ENCODE data around the gene TAF11L2. TPM values are rescaled to one million over a fixed set of nuclear protein-coding genes. Genes with fewer than 3 reads are reported as not detected.
"Not testable (repeated sequence)": the region's sequence is repeated elsewhere in the genome, so short reads cannot be mapped to it uniquely, and the experiment has no call there.

The TAF11L2 gene
- total RNA-seq, 1 donor from 2014 or later: not detected

DNA sequence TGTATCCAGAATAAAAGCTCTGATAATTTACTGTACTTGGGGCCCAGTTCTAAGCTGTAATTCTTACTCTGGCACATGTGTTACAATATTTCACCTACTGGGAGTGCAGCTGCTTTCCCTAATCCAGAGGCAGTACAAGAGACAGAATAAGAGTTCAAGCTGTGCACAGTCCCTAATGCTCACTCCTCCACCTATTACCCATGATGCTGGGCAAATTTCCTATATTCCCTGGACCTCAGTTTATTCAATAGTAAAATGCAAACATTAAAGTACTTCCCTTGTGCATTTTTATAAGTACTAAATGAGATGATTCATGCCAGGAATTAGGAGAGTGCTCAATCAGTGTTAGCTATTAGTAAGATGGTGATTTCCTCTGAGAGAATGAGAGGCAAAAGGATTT lies 28.0 kb upstream of the TAF11L2 start:
- peaks cover 6% of the 10 kb centered on the region for H3K9me3 Mint-ChIP-seq (ENCODE audit: low read depth)
- DNase-seq (ENCODE audit: low spot score): no peak
- no peak overlapping the region for H3K4me3 Mint-ChIP-seq (ENCODE audit: unreplicated experiment)
- no peak overlapping the region for H3K27ac Mint-ChIP-seq (ENCODE audit: unreplicated experiment)
- TF ChIP-seq, protein P1, sequence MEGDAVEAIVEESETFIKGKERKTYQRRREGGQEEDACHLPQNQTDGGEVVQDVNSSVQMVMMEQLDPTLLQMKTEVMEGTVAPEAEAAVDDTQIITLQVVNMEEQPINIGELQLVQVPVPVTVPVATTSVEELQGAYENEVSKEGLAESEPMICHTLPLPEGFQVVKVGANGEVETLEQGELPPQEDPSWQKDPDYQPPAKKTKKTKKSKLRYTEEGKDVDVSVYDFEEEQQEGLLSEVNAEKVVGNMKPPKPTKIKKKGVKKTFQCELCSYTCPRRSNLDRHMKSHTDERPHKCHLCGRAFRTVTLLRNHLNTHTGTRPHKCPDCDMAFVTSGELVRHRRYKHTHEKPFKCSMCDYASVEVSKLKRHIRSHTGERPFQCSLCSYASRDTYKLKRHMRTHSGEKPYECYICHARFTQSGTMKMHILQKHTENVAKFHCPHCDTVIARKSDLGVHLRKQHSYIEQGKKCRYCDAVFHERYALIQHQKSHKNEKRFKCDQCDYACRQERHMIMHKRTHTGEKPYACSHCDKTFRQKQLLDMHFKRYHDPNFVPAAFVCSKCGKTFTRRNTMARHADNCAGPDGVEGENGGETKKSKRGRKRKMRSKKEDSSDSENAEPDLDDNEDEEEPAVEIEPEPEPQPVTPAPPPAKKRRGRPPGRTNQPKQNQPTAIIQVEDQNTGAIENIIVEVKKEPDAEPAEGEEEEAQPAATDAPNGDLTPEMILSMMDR (IDR thresholded peaks at IDR 0.05): no peak
- no peaks in the 10 kb centered on the region for H3K27me3 Mint-ChIP-seq (ENCODE audit: low read depth)
- no peaks in the 10 kb centered on the region for H3K4me1 Mint-ChIP-seq (ENCODE audit: low read depth)
- no peaks in the 10 kb centered on the region for H3K36me3 Mint-ChIP-seq (ENCODE audit: low read depth)

DNA sequence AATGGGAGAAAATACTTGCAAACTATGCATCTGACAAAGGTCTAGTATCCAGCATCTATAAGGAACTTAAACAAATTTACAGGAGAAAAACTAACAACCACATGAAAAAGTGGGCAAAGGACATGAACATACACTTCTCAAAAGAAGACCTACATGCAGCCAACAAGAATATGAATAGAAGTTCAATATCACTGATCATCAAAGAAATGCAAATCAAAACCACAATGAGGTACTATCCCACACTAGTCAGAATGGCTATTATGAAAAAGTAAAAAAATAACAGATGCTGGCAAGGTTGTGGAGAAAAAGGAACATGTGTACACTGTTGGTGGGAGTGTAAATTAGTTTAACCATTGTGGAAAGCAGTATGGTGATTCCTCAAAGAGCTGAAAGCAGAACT lies 23.0 kb upstream of the TAF11L2 start:
- H3K36me3 Mint-ChIP-seq (ENCODE audit: low read depth); H3K9me3 Mint-ChIP-seq (ENCODE audit: low read depth); H3K27ac Mint-ChIP-seq (ENCODE audit: unreplicated experiment); DNase-seq (ENCODE audit: low spot score); H3K27me3 Mint-ChIP-seq (ENCODE audit: low read depth); H3K4me1 Mint-ChIP-seq (ENCODE audit: low read depth); H3K4me3 Mint-ChIP-seq (ENCODE audit: unreplicated experiment): not testable (repeated sequence)

DNA sequence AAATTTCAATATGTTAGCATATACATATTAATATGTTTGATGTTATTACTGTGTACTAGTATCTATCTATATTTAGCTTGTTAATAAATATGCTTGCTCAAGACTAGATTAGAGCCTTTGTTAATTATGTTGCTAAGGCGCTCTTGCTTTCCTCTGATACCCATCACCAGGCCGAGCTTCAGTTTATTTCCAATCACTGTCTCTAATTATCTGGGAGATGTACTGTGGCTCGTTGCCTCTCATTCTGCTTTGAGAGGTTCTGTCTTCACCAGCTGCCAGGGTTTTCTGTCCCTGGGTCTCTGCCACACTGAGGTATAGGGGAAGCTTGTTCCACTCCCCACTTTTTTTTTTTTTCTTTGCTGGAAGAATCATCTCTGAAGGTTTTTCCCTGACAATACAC lies 21.0 kb upstream of the TAF11L2 start:
- TF ChIP-seq, protein P1 (IDR thresholded peaks at IDR 0.05): no peak
- Mint-ChIP-seq H3K4me1 (ENCODE audit: low read depth) (no peaks in the 10 kb centered on the region), H3K27ac (ENCODE audit: unreplicated experiment) (no peak overlapping the region), H3K9me3 (ENCODE audit: low read depth) (no peaks in the 10 kb centered on the region), H3K4me3 (ENCODE audit: unreplicated experiment) (no peak overlapping the region), H3K27me3 (ENCODE audit: low read depth) (no peaks in the 10 kb centered on the region), H3K36me3 (ENCODE audit: low read depth) (no peaks in the 10 kb centered on the region)
- DNase-seq (ENCODE audit: low spot score): no peak

DNA sequence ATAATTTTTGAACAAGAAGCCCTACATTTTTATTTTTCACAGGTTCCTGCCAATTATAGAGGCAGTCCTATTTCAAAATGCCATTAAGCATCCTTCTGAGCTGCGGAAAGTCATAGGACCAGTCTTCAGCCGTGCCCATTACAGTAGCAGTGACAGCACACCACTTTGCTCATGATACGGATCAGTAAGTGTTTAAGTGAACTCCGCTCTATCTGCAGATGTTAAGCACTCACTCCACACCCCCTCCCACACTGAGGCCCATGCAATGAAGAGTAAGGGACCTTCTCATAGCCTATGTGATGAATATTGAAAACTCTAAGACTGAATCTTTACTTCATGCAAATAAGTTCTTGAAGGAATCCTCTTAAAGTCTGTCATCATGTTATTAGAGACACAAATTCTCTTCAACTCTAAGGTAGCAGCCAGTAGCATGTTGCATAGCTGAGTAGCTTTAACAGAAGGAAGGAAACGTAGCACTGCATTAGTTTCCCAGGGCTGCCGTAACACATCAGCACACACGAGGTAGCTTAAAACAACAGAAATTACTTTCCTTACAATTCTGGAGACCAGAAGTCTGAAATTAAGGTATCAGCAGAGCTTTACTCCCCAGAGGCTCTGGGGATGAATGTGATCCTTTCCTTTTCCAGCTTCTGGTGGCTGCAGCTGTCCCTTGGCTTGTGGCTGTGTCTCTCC lies 20.3 kb upstream of the TAF11L2 start:
- no peak overlapping the region for H3K4me3 Mint-ChIP-seq (ENCODE audit: unreplicated experiment)
- no peak overlapping the region for H3K27ac Mint-ChIP-seq (ENCODE audit: unreplicated experiment)
- DNase-seq (ENCODE audit: low spot score): no peak
- TF ChIP-seq, protein P1 (IDR thresholded peaks at IDR 0.05): no peak
- no peaks in the 10 kb centered on the region for H3K4me1 Mint-ChIP-seq (ENCODE audit: low read depth)
- H3K27me3 Mint-ChIP-seq (ENCODE audit: low read depth): no peaks in the 10 kb centered on the region
- H3K36me3 Mint-ChIP-seq (ENCODE audit: low read depth): no peaks in the 10 kb centered on the region
- no peaks in the 10 kb centered on the region for H3K9me3 Mint-ChIP-seq (ENCODE audit: low read depth)

DNA sequence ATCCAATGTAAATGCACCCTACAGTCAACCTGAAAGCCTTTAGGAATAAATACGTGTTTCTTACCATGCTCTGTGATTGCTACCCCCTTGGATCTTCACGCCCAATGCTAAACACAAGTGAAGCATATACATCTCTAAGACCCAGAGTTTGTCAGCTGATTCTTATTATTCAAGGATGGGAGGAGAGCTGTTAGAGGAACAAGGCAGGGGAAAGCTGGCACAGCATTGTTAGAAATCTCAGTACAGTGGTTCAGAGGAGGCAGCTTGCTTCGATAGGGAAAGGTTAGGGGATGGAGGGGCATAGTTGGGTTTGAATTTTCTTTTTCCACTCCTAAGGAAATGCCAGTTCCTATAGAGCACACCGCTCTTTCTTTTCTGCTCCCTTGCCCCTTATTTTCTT lies 16.7 kb upstream of the TAF11L2 start:
- Mint-ChIP-seq H3K9me3 (ENCODE audit: low read depth) (no peaks in the 10 kb centered on the region), H3K27ac (ENCODE audit: unreplicated experiment) (no peak overlapping the region), H3K4me1 (ENCODE audit: low read depth) (no peaks in the 10 kb centered on the region), H3K4me3 (ENCODE audit: unreplicated experiment) (no peak overlapping the region), H3K27me3 (ENCODE audit: low read depth) (no peaks in the 10 kb centered on the region), H3K36me3 (ENCODE audit: low read depth) (no peaks in the 10 kb centered on the region)
- no peak for DNase-seq (ENCODE audit: low spot score)
- TF ChIP-seq, protein P1 (IDR thresholded peaks at IDR 0.05): no peak

DNA sequence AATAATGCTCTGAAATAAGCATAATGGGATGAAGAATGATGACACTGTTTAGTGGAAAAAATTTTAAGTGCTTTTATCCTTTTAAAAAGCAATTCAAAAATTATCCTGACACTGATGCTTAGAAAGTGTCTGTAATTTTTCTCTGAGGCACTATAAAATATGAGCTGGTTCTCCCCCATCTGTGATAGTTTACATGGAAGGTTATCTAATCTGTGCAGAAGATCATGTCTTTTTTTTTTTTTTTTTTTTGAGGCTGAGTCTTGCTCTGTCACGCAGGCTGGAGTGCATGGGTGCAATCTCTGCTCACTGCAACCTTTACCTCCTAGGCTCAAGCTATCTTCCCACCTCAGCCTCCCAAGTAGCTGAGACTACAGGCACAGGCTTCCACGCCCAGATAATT lies 15.2 kb upstream of the TAF11L2 start:
- H3K9me3 Mint-ChIP-seq (ENCODE audit: low read depth): no peaks in the 10 kb centered on the region

DNA sequence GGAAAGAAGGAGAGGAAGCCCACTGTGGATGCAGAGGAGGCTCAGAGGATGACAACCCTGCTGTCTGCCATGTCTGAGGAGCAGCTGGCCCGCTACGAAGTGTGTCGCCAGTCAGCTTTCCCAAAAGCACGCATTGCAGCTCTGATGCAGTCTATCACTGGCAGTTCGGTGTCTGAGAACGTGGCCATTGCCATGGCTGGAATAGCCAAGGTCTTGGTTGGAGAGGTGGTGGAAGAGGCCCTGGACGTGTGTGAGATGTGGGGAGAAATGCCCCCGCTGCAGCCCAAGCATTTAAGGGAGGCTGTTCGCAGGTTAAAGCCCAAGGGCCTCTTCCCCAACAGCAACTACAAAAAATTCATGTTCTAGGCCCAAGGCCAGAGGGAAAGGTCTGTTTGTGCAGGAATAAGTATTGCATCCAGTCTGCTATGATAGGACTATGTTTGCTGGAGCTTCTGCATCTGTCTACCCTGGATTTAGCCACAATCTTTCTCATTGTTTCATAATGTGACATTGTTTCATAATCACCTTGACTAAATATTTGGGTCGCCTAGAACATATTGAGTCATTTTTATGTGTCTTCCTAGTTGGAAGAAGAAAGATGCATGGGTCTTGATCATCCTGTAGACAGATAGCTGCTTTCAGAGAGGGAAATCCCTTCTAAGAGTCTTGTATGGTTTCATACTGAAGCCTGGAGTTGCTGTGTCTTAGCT lies 11.4 kb upstream of the TAF11L2 start:
- not testable (repeated sequence) for H3K27ac Mint-ChIP-seq (ENCODE audit: unreplicated experiment); H3K4me3 Mint-ChIP-seq (ENCODE audit: unreplicated experiment)
- peaks cover 10% of the 10 kb centered on the region for H3K4me1 Mint-ChIP-seq (ENCODE audit: low read depth)

More for the DNA sequence above, 15.2 kb upstream of the TAF11L2 start:
- Mint-ChIP-seq H3K4me3 (ENCODE audit: unreplicated experiment) (no peak overlapping the region), H3K27me3 (ENCODE audit: low read depth) (no peaks in the 10 kb centered on the region), H3K36me3 (ENCODE audit: low read depth) (no peaks in the 10 kb centered on the region), H3K27ac (ENCODE audit: unreplicated experiment) (no peak overlapping the region), H3K4me1 (ENCODE audit: low read depth) (peaks cover 5% of the 10 kb centered on the region)
- DNase-seq (ENCODE audit: low spot score): no peak
- TF ChIP-seq, protein P1 (IDR thresholded peaks at IDR 0.05): no peak

More for the DNA sequence above, 11.4 kb upstream of the TAF11L2 start:
- not testable (repeated sequence) for H3K36me3 Mint-ChIP-seq (ENCODE audit: low read depth); H3K9me3 Mint-ChIP-seq (ENCODE audit: low read depth); H3K27me3 Mint-ChIP-seq (ENCODE audit: low read depth); DNase-seq (ENCODE audit: low spot score)

Measured in chondrocyte (in vitro differentiated cells).